ENCODE measurements around the gene KBTBD8.

Gene KBTBD8

DNA sequence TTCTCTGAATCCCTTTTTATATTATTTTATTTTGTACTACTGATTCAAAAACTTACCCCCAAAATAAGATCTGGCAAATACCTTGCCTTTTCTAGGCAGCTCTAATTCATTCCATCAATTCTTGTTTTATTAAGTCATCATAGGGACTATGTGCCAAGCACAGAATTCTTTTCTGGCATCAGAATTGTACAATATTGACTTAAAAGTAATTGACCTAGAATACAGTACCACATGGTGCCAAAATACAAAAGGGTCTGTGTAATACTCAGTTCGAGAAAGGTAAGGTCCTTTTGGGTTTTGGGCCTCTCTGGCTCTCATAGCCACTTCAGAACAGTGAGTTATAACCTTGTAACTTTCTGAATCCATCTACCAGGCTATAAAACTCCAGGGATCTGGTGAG lies 46.2 kb downstream of the KBTBD8 start:
- Histone ChIP-seq H3K9ac (ENCODE audit: low read length) (no peak overlapping the region), H3K27me3 (replicated peaks; ENCODE audit: insufficient read depth, low read length) (no peaks in the 10 kb centered on the region), H3F3A (ENCODE audit: insufficient read depth, low read length) (no peaks in the 10 kb centered on the region), H3K9me3 (replicated peaks; ENCODE audit: insufficient read depth, low read length) (no peaks in the 10 kb centered on the region), H3K9me2 (replicated peaks; ENCODE audit: insufficient read depth, low read length) (no peaks in the 10 kb centered on the region), H3K27ac (ENCODE audit: low read length) (no peak overlapping the region), H4K20me1 (ENCODE audit: insufficient read depth, low read length) (no peaks in the 10 kb centered on the region), H3K36me3 (replicated peaks; ENCODE audit: insufficient read depth, low read length) (no peaks in the 10 kb centered on the region), H3K4me2 (ENCODE audit: low read depth, low read length) (no peak overlapping the region), H3K79me2 (ENCODE audit: low read length) (no peaks in the 10 kb centered on the region), H3K4me1 (ENCODE audit: low read length) (peaks cover 4% of the 10 kb centered on the region; the same call in 1 of the 2 replicates), H3K4me3 (ENCODE audit: low read length) (no peak overlapping the region), H2AFZ (ENCODE audit: low read length) (no peak overlapping the region)
- TF ChIP-seq EZH2 (optimal IDR thresholded peaks at IDR 0.05; ENCODE audit: low read depth, low read length) (no peak), EZH2phosphoT487 (IDR thresholded peaks at IDR 0.05; ENCODE audit: low read length) (no peak)
- TF ChIP-seq, protein P1, sequence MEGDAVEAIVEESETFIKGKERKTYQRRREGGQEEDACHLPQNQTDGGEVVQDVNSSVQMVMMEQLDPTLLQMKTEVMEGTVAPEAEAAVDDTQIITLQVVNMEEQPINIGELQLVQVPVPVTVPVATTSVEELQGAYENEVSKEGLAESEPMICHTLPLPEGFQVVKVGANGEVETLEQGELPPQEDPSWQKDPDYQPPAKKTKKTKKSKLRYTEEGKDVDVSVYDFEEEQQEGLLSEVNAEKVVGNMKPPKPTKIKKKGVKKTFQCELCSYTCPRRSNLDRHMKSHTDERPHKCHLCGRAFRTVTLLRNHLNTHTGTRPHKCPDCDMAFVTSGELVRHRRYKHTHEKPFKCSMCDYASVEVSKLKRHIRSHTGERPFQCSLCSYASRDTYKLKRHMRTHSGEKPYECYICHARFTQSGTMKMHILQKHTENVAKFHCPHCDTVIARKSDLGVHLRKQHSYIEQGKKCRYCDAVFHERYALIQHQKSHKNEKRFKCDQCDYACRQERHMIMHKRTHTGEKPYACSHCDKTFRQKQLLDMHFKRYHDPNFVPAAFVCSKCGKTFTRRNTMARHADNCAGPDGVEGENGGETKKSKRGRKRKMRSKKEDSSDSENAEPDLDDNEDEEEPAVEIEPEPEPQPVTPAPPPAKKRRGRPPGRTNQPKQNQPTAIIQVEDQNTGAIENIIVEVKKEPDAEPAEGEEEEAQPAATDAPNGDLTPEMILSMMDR (IDR thresholded peaks at IDR 0.05; ENCODE audit: low read length): no peak
- DNase-seq: no peak

DNA sequence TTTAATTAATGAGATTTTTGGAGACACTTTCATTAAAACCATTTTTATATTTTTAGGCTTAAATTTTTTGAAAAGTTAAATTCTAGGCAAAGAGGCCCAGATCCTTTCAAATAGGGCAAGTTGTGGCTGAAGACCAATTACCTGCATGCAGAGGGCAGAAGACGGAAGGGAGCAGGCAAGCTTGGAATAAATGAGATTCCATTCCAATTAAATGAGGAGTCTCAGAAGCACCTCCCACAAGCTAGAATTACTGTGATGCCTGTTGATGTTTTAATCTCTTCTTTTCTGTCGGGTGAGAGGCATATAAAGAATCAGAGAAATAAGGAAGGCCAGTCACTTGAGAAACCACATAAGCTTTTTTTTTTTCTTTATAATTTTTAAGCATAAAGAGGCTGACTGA lies 46.8 kb downstream of the KBTBD8 start:
- no peak for DNase-seq
- Histone ChIP-seq H3K79me2 (ENCODE audit: low read length) (no peaks in the 10 kb centered on the region), H3K36me3 (replicated peaks; ENCODE audit: insufficient read depth, low read length) (no peaks in the 10 kb centered on the region), H2AFZ (ENCODE audit: low read length) (no peak overlapping the region), H3K27ac (ENCODE audit: low read length) (no peak overlapping the region), H3K27me3 (replicated peaks; ENCODE audit: insufficient read depth, low read length) (no peaks in the 10 kb centered on the region), H3K4me2 (ENCODE audit: low read depth, low read length) (no peak overlapping the region), H4K20me1 (ENCODE audit: insufficient read depth, low read length) (no peaks in the 10 kb centered on the region), H3K9ac (ENCODE audit: low read length) (no peak overlapping the region), H3K4me3 (ENCODE audit: low read length) (no peak overlapping the region), H3K9me2 (replicated peaks; ENCODE audit: insufficient read depth, low read length) (no peaks in the 10 kb centered on the region), H3K4me1 (ENCODE audit: low read length) (peaks cover 4% of the 10 kb centered on the region; the same call in 1 of the 2 replicates), H3F3A (ENCODE audit: insufficient read depth, low read length) (no peaks in the 10 kb centered on the region), H3K9me3 (replicated peaks; ENCODE audit: insufficient read depth, low read length) (no peaks in the 10 kb centered on the region)
- TF ChIP-seq, protein P1 (IDR thresholded peaks at IDR 0.05; ENCODE audit: low read length): no peak
- no peak for TF ChIP-seq EZH2phosphoT487 (IDR thresholded peaks at IDR 0.05; ENCODE audit: low read length)
- TF ChIP-seq EZH2 (optimal IDR thresholded peaks at IDR 0.05; ENCODE audit: low read depth, low read length): no peak

DNA sequence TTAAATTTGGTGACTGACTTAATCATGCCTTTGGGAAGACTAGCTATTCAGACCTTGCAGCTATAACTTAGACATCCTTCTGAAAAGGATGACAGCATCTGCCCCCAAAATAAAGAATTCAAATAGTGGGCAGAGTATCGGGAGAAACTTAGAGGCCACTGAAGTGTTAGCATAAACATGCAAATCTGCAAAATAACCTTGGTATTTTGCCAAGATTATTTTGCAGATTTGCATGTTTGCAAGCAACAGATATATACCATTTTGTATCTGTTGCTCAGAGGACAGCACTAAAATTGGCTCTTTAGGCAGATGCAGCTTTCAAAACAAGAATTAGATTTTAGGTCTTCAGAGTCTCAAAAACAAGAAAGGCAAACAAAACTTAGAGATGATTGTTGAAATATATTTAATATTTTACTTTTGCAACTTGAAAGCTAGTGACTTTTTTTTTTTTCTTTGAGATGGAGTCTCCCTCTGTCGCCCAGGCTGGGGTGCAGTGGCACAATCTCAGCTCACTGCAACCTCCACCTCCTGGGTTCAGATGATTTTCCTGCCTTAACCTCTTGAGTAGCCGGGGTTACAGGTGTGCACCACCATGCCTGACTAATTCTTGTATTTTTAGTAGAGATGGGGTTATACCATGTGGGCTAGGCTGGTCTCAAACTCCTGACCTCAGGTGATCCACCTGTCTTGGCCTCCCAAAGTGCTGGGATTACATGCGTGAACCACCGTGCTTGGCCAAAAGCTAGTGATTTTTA lies 47.8 kb downstream of the KBTBD8 start:
- Histone ChIP-seq H3K9ac (ENCODE audit: low read length) (no peak overlapping the region), H3K4me3 (ENCODE audit: low read length) (no peak overlapping the region), H3K4me2 (ENCODE audit: low read depth, low read length) (no peak overlapping the region), H3K9me3 (replicated peaks; ENCODE audit: insufficient read depth, low read length) (no peaks in the 10 kb centered on the region), H3K4me1 (ENCODE audit: low read length) (peaks cover 4% of the 10 kb centered on the region; the same call in 1 of the 2 replicates), H3K79me2 (ENCODE audit: low read length) (no peaks in the 10 kb centered on the region), H2AFZ (ENCODE audit: low read length) (no peak overlapping the region), H3F3A (ENCODE audit: insufficient read depth, low read length) (no peaks in the 10 kb centered on the region), H3K27ac (ENCODE audit: low read length) (no peak overlapping the region), H3K36me3 (replicated peaks; ENCODE audit: insufficient read depth, low read length) (no peaks in the 10 kb centered on the region), H3K9me2 (replicated peaks; ENCODE audit: insufficient read depth, low read length) (no peaks in the 10 kb centered on the region), H3K27me3 (replicated peaks; ENCODE audit: insufficient read depth, low read length) (no peaks in the 10 kb centered on the region), H4K20me1 (ENCODE audit: insufficient read depth, low read length) (no peaks in the 10 kb centered on the region)
- TF ChIP-seq EZH2 (optimal IDR thresholded peaks at IDR 0.05; ENCODE audit: low read depth, low read length) (no peak), EZH2phosphoT487 (IDR thresholded peaks at IDR 0.05; ENCODE audit: low read length) (no peak)
- TF ChIP-seq, protein P1 (IDR thresholded peaks at IDR 0.05; ENCODE audit: low read length): no peak
- no peak for DNase-seq
